ENCODE measurements around the gene ADNP2.
"Not testable (repeated sequence)": the region's sequence is repeated elsewhere in the genome, so short reads cannot be mapped to it uniquely, and the experiment has no call there.

Gene ADNP2

GRCh38 chr18:80147418-80148325, 38.6 kb downstream of the ADNP2 start:
- DNase-seq, result peak; percentile 59

- DNase-seq, result no peak
Observed at GRCh38 chr18:80148326-80149199, 39.5 kb downstream of the ADNP2 start.

GRCh38 chr18:80149667-80150066, 40.6 kb downstream of the ADNP2 start:
- no peak for DNase-seq

GRCh38 chr18:80154293-80154692, 45.2 kb downstream of the ADNP2 start:
- no peak for DNase-seq

GRCh38 chr18:80157708-80158343, 48.8 kb downstream of the ADNP2 start:
- DNase-seq, result peak; percentile 74

GRCh38 chr18:80158365-80158764, 49.3 kb downstream of the ADNP2 start:
- DNase-seq, result no peak

- DNase-seq, result peak; percentile 49
Observed at GRCh38 chr18:80159713-80160636, 50.9 kb downstream of the ADNP2 start.

- DNase-seq, result no peak
Observed at GRCh38 chr18:80161781-80162417, 52.8 kb downstream of the ADNP2 start.

GRCh38 chr18:80163183-80163582, 54.1 kb downstream of the ADNP2 start:
- no peak for DNase-seq

- not testable (repeated sequence) for DNase-seq
Observed at GRCh38 chr18:80164727-80165355, 55.8 kb downstream of the ADNP2 start.

GRCh38 chr18:80166240-80166639, 57.2 kb downstream of the ADNP2 start:
- no peak for DNase-seq

GRCh38 chr18:80166725-80167124, 57.7 kb downstream of the ADNP2 start:
- DNase-seq, result no peak

- DNase-seq, result no peak
Observed at GRCh38 chr18:80167331-80167730, 58.3 kb downstream of the ADNP2 start.

- no peak for DNase-seq
Observed at GRCh38 chr18:80167931-80168330, 58.9 kb downstream of the ADNP2 start.

- no peak for DNase-seq
Observed at GRCh38 chr18:80168346-80168745, 59.3 kb downstream of the ADNP2 start.

GRCh38 chr18:80168982-80169381, 59.9 kb downstream of the ADNP2 start:
- no peak for DNase-seq

- no peak for DNase-seq
Observed at GRCh38 chr18:80169607-80170006, 60.5 kb downstream of the ADNP2 start.

- no peak for DNase-seq
Observed at GRCh38 chr18:80170395-80171053, 61.5 kb downstream of the ADNP2 start.

- DNase-seq, result peak; percentile 73
Observed at GRCh38 chr18:80171054-80171872, 62.2 kb downstream of the ADNP2 start.

- no peak for DNase-seq
Observed at GRCh38 chr18:80172056-80172455, 63.0 kb downstream of the ADNP2 start.
